Common myeloid progenitor, CD34-positive (primary cell): Measurements from ENCODE around the gene MAPK10.
"Not testable (repeated sequence)": the region's sequence is repeated elsewhere in the genome, so short reads cannot be mapped to it uniquely, and the experiment has no call there.

Experiments used
- CTCF ChIA-PET: fragments of 350-600 bp; sonication (Branson Sonifier 250); formaldehyde crosslinking; loops from one replicate; lab custom pipeline; 2021; ENCODE audit warnings: antibody characterized with exemption; lab: Charles Lee
- POLR2A ChIA-PET: fragments of 350-600 bp; sonication (Branson Sonifier 250); formaldehyde crosslinking; loops from one replicate; lab custom pipeline; 2021; ENCODE audit warnings: antibody characterized with exemption; lab: Charles Lee
- DNase-seq, 3 donors: peaks; one replicate each; pipeline versions ENCODE4 v3.0.0 to v3.0.0-alpha.2; 2013
- H3K27ac ChIP-seq, 2 experiments: 1 replicate in 1 of 2; 2 replicates in 1 of 2; pipeline ENCODE4 v1.7.0; 2013; ENCODE audit warnings: inconsistent platforms in 2 of 2, low read length in 2 of 2, mild to moderate bottlenecking in 2 of 2, low read depth in 1 of 2, moderate library complexity in 1 of 2; ENCODE audit not compliant: severe bottlenecking in 2 of 2, insufficient read depth in 1 of 2, poor library complexity in 1 of 2
- H3K27me3 ChIP-seq, 5 experiments: replicated peaks in 2 of 5; 1 replicate in 3 of 5; 2 replicates in 2 of 5; pipeline versions ENCODE4 v1.6.1 to v1.7.0; 2013; ENCODE audit warnings: low read length in 4 of 5, mild to moderate bottlenecking in 2 of 5, moderate library complexity in 2 of 5, inconsistent platforms in 1 of 5; ENCODE audit not compliant: insufficient read depth in 5 of 5, control insufficient read depth in 4 of 5
- H3K36me3 ChIP-seq, 4 experiments: 1 replicate in 2 of 4; 2 replicates in 2 of 4; pipeline versions ENCODE4 v1.6.1 to v1.7.0; 2013; ENCODE audit warnings: low read length in 3 of 4, control low read depth in 1 of 4, mild to moderate bottlenecking in 1 of 4; ENCODE audit not compliant: control insufficient read depth in 4 of 4, insufficient read depth in 4 of 4
- H3K4me1 ChIP-seq, 4 experiments: 1 replicate in 3 of 4; 2 replicates in 1 of 4; pipeline versions ENCODE4 v1.6.1 to v1.7.1; 2013; ENCODE audit warnings: low read length in 3 of 4, mild to moderate bottlenecking in 3 of 4, control low read depth in 1 of 4, inconsistent platforms in 1 of 4, moderate library complexity in 1 of 4; ENCODE audit not compliant: control insufficient read depth in 4 of 4, insufficient read depth in 4 of 4; ENCODE audit errors: control extremely low read depth in 1 of 4
- H3K4me3 ChIP-seq, 7 experiments: 1 replicate in 4 of 7; 2 replicates in 3 of 7; pipeline versions ENCODE4 v1.5.1 to v1.7.0; 2013; ENCODE audit warnings: mild to moderate bottlenecking in 7 of 7, low read length in 6 of 7, moderate library complexity in 6 of 7, inconsistent platforms in 2 of 7, low read depth in 2 of 7, control low read depth in 1 of 7; ENCODE audit not compliant: insufficient read depth in 4 of 7, control insufficient read depth in 1 of 7; ENCODE audit errors: extremely low read depth in 1 of 7
- H3K9me3 ChIP-seq, 5 experiments: 1 replicate in 4 of 5; 2 replicates in 1 of 5; pipeline versions ENCODE4 v1.6.1 to v1.7.1; 2013; ENCODE audit warnings: low read length in 4 of 5, mild to moderate bottlenecking in 2 of 5, inconsistent platforms in 1 of 5, low read depth in 1 of 5, moderate library complexity in 1 of 5; ENCODE audit not compliant: control insufficient read depth in 4 of 5, insufficient read depth in 2 of 5; ENCODE audit errors: control extremely low read depth in 1 of 5
- WGBS: methylation state at CpG from one replicate; pipeline ENCODE4 v1.1.5; 2013; ENCODE audit not compliant: insufficient coverage; 5-methylcytosine and 5-hydroxymethylcytosine counted together

Gene MAPK10

DNA sequence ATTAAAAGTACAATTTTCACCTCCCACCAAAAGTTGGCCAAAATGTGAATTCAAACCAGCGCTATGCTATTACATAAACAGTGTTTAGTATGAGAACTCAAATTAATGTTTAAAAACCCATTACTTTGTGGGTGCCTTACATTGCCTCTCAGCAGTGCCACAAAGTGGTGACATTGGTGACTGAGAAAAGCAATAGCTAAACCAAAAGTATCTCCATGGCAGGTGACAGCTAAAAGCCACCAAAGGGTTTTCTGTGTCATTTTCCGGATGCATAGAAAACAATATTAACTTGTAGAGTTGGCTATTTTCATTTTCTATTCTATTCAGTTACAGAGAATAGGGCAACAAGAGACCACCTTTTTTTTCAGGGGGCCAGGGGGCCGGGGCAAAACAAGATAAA, 261.2 kb downstream of the MAPK10 start:
- no peaks in the 10 kb centered on the region for H3K36me3 ChIP-seq
- H3K4me3 ChIP-seq, result no peak overlapping the region
- H3K4me1 ChIP-seq, result peaks cover 0 to 16% (median 0%) of the 10 kb centered on the region in 4 experiments
- no peaks in the 10 kb centered on the region for H3K27me3 ChIP-seq
- CTCF ChIA-PET, result no interaction called here
- DNase-seq, result no peak
- POLR2A ChIA-PET, result no interaction called here
- WGBS, result no CpG with 5 or more reads among the region's 3 CpGs
- no peaks in the 10 kb centered on the region for H3K9me3 ChIP-seq
- H3K27ac ChIP-seq, result no peak overlapping the region

DNA sequence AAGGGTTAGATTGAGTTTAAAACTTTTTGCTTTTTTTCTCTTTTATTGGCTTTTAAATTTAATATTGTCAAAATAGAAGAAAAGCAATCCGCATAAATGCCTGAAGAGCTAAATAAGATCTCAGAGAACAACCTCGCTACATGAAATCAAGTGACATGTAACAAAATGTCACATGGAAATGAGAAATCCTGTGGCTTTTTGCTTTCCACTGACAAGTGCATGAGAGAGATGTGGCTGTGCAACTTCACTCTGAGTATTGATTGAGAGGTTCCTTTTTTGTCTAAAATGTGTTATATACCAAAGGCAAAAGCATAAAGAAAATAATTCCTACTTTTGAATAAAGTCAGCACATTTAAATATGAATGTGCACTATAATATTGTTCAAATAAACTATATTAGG, 263.5 kb downstream of the MAPK10 start:
- CTCF ChIA-PET, result no interaction called here
- H3K27ac ChIP-seq, result no peak overlapping the region
- POLR2A ChIA-PET, result no interaction called here

DNA sequence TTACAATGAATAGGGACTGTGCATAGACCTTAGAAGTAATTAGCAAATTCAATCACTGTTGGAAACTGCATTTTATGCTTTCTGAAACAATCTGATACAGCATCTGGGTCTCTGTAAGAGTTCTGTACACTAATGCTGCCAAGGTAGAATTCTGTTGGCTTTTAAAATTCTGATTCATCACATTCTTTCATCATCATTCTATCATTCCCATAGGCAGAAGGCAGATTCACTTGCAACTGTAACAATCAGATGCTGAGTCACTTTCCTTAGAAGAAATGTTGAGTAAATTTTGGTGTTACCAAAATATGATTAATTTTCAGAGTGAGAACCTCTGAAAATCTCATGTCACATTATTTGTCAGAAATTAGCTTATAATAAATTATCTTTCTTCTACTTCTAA, 267.2 kb downstream of the MAPK10 start:
- Histone ChIP-seq H3K4me3 (no peak overlapping the region), H3K27me3 (no peaks in the 10 kb centered on the region), H3K27ac (no peak overlapping the region), H3K4me1 (peaks cover 0 to 8% (median 0%) of the 10 kb centered on the region in 4 experiments), H3K36me3 (no peaks in the 10 kb centered on the region), H3K9me3 (no peaks in the 10 kb centered on the region)
- DNase-seq, result peak in 2 of 3 donors; percentile 9 to 10
- ChIA-PET POLR2A (no interaction called here), CTCF (no interaction called here)

More for the DNA sequence above, 263.5 kb downstream of the MAPK10 start:
- Histone ChIP-seq H3K4me1 (peaks cover 0 to 8% (median 0%) of the 10 kb centered on the region in 4 experiments), H3K36me3 (no peaks in the 10 kb centered on the region), H3K27me3 (no peaks in the 10 kb centered on the region), H3K9me3 (no peaks in the 10 kb centered on the region), H3K4me3 (no peak overlapping the region)
- 100% methylated on average over 1 of the region's 2 CpGs for WGBS
- peak in 2 of 3 donors; percentile 1 to 17 for DNase-seq

DNA sequence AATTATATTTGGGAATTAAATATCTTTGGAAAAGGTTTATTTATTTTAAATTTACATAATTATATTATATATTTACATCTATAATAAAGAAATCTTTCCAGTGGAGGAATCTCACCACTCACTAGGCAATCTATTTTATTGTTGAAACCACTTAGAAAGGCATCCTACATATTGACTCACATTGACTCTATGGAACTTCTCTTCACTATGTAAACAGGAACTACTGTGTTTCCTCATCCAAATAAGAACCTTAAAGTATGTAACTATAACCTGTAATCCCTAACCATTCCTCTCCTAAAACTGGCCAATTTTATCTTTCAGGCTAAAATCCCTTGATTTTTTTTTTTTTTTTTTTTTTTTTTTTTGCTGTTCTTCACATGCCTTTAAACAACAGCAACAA, 268.7 kb downstream of the MAPK10 start:
- DNase-seq, result no peak
- H3K27ac ChIP-seq, result no peak overlapping the region
- ChIA-PET CTCF (no interaction called here), POLR2A (no interaction called here)
- no peaks in the 10 kb centered on the region for H3K27me3 ChIP-seq
- no peaks in the 10 kb centered on the region for H3K9me3 ChIP-seq
- no peak overlapping the region for H3K4me3 ChIP-seq
- no peaks in the 10 kb centered on the region for H3K36me3 ChIP-seq
- H3K4me1 ChIP-seq, result peaks cover 0 to 4% (median 0%) of the 10 kb centered on the region in 4 experiments

DNA sequence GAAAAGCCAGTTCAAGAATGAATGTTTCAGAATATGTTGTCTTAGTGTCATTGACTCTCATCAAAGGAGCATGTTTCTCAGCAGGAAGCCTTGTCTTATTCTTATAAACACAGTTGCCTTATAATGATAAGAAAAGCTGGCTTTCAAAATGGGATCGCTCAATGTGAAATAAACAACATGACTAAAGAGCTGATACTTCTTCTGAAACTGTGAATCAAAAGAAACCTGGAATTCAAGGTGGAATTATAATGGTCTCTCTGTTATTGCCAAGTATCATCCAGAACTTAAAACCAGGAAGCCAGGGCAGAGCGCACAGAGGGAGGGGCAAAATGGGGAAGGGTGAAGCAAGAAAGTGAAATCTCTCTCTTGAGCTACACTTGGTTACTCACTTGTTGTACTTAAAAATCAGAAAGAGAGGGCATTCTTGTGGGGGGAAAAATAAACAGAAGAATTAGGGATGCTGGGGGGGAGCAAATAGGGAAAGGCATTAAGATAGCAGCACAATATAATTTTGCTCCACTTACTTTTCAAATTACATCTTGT, 270.0 kb downstream of the MAPK10 start:
- no peak overlapping the region for H3K4me3 ChIP-seq
- ChIA-PET POLR2A (no interaction called here), CTCF (no interaction called here)
- H3K27ac ChIP-seq, result no peak overlapping the region
- DNase-seq, result peak in 1 of 3 donors; percentile 4
- peaks cover 0 to 4% (median 0%) of the 10 kb centered on the region in 4 experiments for H3K4me1 ChIP-seq
- whole genome bisulfite sequencing, result 100% methylated on average over 2 of the region's 2 CpGs
- no peaks in the 10 kb centered on the region for H3K27me3 ChIP-seq
- no peaks in the 10 kb centered on the region for H3K9me3 ChIP-seq
- no peaks in the 10 kb centered on the region for H3K36me3 ChIP-seq

DNA sequence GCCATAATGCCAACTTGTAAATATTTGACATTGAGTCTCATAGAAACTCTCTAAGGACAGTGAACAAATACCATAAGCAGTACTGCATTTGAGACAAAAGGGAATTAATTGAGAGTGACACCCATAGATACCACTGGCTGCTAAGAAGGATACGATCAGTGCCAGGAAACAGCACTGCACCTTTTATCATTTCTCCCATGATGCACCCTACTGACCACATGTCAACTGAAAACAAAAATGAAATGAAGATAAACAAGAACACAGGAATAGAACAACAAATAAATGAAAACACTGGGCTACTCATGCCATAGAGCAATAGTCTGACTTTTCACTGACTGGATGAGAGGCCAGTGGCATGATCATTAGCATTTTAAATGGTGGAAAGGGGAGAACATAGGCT, 270.8 kb downstream of the MAPK10 start:
- Histone ChIP-seq H3K27me3 (no peaks in the 10 kb centered on the region), H3K4me1 (no peaks in the 10 kb centered on the region), H3K36me3 (no peaks in the 10 kb centered on the region), H3K9me3 (peaks cover 0 to under 1% (median 0%) of the 10 kb centered on the region in 5 experiments), H3K4me3 (no peak overlapping the region), H3K27ac (no peak overlapping the region)
- WGBS, result 100% methylated on average over 1 of the region's 1 CpG
- DNase-seq, result no peak
- ChIA-PET POLR2A (no interaction called here), CTCF (no interaction called here)

DNA sequence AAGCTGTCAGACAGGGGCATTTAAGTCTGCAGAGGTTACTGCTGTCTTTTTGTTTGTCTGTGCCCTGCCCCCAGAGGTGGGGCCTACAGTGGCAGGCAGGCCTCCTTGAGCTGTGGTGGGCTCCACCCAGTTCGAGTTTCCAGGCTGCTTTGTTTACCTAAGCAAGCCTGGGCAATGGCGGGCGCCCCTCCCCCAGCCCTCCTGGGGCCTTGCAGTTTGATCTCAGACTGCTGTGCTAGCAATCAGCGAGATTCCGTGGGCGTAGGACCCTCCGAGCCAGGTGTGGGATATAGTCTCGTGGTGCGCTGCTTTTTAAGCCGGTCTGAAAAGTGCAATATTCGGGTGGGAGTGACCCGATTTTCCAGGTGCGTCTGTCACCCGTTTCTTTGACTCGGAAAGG, 284.1 kb downstream of the MAPK10 start:
- POLR2A ChIA-PET, H3K4me3 ChIP-seq, H3K4me1 ChIP-seq: not testable (repeated sequence)

More for the DNA sequence above, 284.1 kb downstream of the MAPK10 start:
- DNase-seq, CTCF ChIA-PET, H3K36me3 ChIP-seq, H3K27ac ChIP-seq, H3K27me3 ChIP-seq, H3K9me3 ChIP-seq: not testable (repeated sequence)
- 94% methylated on average over 8 of the region's 15 CpGs for WGBS
